Mesothelial cell of epicardium (in vitro differentiated cells): ENCODE measurements around the gene ZNF710. TPM values are rescaled to one million over a fixed set of nuclear protein-coding genes. Genes with fewer than 3 reads are reported as not detected.

Experiments used
- DNase-seq, 2 experiments: peaks; one replicate each; pipeline ENCODE4 v3.0.0; 2021; ENCODE audit warnings: low spot score in 2 of 2; ENCODE audit not compliant: unreplicated experiment in 2 of 2
- H3K27ac Mint-ChIP-seq: 2 replicates; pipeline ENCODE4 v1.8.0; 2021; ENCODE audit warnings: mixed read lengths
- H3K27me3 Mint-ChIP-seq: 2 replicates; pipeline ENCODE4 v1.8.0; 2021; ENCODE audit warnings: low read depth, mixed read lengths
- H3K36me3 Mint-ChIP-seq: 2 replicates; pipeline ENCODE4 v1.8.0; 2021; ENCODE audit warnings: mixed read lengths
- H3K4me1 Mint-ChIP-seq: 2 replicates; pipeline ENCODE4 v1.8.0; 2021; ENCODE audit warnings: mixed read lengths
- H3K4me3 Mint-ChIP-seq: 2 replicates; pipeline ENCODE4 v1.8.0; 2021; ENCODE audit warnings: mild to moderate bottlenecking, moderate library complexity, mixed read lengths
- H3K9me3 Mint-ChIP-seq: 2 replicates; pipeline ENCODE4 v1.8.0; 2021; ENCODE audit warnings: mixed read lengths
- CTCF ChIP-seq: fragments of 200-600 bp; sonication (generic); IDR thresholded peaks from one replicate; pipeline ENCODE4 v1.5.0; 2021; ENCODE audit warnings: antibody characterized with exemption; ENCODE audit not compliant: unreplicated experiment
- total RNA-seq: library from RNA; stranded (reverse); gene quantifications from 3 replicates; pipeline ENCODE4 v1.2.1, GENCODE V29; 2021

The ZNF710 gene
- total RNA-seq, 1 donor from 2014 or later = 30.4 TPM

DNA sequence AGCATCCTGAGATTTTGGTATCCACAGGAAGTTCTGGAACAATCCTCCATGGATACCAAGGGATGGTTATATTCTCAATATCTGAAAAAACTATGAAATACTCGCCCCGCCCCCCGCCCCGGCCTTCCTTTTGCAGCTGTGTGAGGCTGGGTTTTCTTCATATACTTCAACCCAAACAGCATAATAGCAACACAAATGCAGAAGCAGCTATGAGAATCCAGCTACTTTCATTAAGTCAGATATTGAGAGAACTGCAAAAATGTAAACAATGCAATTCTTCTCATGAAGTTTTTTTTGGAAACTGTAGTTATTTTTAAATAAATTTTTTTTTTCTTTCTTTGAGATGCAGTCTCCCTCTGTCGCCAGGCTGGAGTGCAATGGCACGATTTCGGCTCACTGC is 112.0 kb downstream of the ZNF710 start:
- Mint-ChIP-seq H3K4me3 (no peak overlapping the region), H3K27ac (no peak overlapping the region), H3K27me3 (no peaks in the 10 kb centered on the region), H3K9me3 (peaks cover 10% of the 10 kb centered on the region), H3K4me1 (no peaks in the 10 kb centered on the region), H3K36me3 (peaks cover 5% of the 10 kb centered on the region)
- TF ChIP-seq CTCF = no peak
- DNase-seq = no peak

GRCh38 chr15:90114451-90114901 is 113.4 kb downstream of the ZNF710 start:
- H3K9me3 Mint-ChIP-seq = peaks cover 10% of the 10 kb centered on the region
- DNase-seq = no peak
- no peak overlapping the region for H3K27ac Mint-ChIP-seq
- no peak for TF ChIP-seq CTCF
- no peaks in the 10 kb centered on the region for H3K4me1 Mint-ChIP-seq
- no peaks in the 10 kb centered on the region for H3K27me3 Mint-ChIP-seq
- peaks cover 5% of the 10 kb centered on the region for H3K36me3 Mint-ChIP-seq
- H3K4me3 Mint-ChIP-seq = no peak overlapping the region

- DNase-seq = no peak
- peaks cover 10% of the 10 kb centered on the region for H3K9me3 Mint-ChIP-seq
- H3K27ac Mint-ChIP-seq = no peak overlapping the region
- H3K27me3 Mint-ChIP-seq = no peaks in the 10 kb centered on the region
- H3K36me3 Mint-ChIP-seq = peaks cover 5% of the 10 kb centered on the region
- no peak overlapping the region for H3K4me3 Mint-ChIP-seq
- no peaks in the 10 kb centered on the region for H3K4me1 Mint-ChIP-seq
- no peak for TF ChIP-seq CTCF
Observed at GRCh38 chr15:90115783-90116182, 114.7 kb downstream of the ZNF710 start.

DNA sequence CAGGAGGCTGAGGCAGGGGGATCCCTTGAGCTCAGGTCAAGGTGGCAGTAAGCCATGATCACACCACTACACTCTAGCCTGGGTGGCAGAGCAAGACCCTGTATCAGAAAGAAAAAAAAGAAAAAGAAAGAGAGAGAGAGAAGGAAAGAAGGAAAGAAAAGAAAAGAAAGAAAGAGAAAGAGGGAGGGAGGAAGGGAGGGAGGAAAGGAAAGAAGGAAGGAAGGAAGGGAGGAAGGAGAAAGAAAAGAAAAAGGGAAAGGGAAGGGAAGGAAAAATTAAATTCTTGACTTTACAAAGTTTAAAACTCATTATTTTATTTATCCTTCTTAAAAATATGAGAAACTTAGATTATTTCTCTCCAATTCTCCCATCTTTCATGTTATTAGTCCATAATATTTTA is 118.2 kb downstream of the ZNF710 start:
- TF ChIP-seq CTCF = no peak
- Mint-ChIP-seq H3K4me1 (no peaks in the 10 kb centered on the region), H3K4me3 (no peak overlapping the region), H3K27ac (no peak overlapping the region), H3K9me3 (peaks cover 7% of the 10 kb centered on the region), H3K36me3 (peaks cover 3% of the 10 kb centered on the region), H3K27me3 (no peaks in the 10 kb centered on the region)
- no peak for DNase-seq

DNA sequence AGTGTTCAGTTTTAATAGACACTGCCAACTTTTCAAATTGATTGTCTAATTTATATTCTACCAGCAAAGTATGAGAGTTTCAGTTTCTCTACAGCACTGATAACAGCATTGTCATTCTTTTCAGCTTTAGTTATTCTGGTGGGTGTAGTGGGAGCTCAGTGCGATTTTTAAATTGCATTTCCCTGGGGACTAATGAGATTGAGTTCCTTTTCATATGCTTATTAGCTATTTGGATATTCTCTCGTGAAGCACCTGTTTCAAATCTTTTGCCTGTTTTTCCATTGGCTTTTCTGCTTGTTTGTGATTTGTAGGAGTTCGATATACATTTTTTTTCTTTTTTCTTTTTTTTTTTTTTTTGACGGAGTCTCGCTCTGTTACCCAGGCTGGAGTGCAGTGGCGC is 120.0 kb downstream of the ZNF710 start:
- Mint-ChIP-seq H3K27me3 (no peaks in the 10 kb centered on the region), H3K4me3 (no peak overlapping the region), H3K36me3 (no peaks in the 10 kb centered on the region), H3K4me1 (no peaks in the 10 kb centered on the region), H3K9me3 (peaks cover 2% of the 10 kb centered on the region), H3K27ac (no peak overlapping the region)
- no peak for DNase-seq
- no peak for TF ChIP-seq CTCF

GRCh38 chr15:90124507-90124906 is 123.4 kb downstream of the ZNF710 start:
- no peak for DNase-seq

More at GRCh38 chr15:90124507-90124906, 123.4 kb downstream of the ZNF710 start:
- H3K9me3 Mint-ChIP-seq = no peaks in the 10 kb centered on the region
- peaks cover 7% of the 10 kb centered on the region for H3K4me1 Mint-ChIP-seq
- H3K4me3 Mint-ChIP-seq = no peak overlapping the region
- no peak for TF ChIP-seq CTCF
- no peaks in the 10 kb centered on the region for H3K36me3 Mint-ChIP-seq
- no peak overlapping the region for H3K27ac Mint-ChIP-seq
- no peaks in the 10 kb centered on the region for H3K27me3 Mint-ChIP-seq
